GM10847 (cell line): ENCODE data around the gene CACNA2D4.

Experiments used
- POLR2A ChIP-seq: IDR thresholded peaks from 2 replicates; pipeline ENCODE4 v1.6.1; 2011; ENCODE audit not compliant: insufficient read length; ENCODE audit errors: extremely low read depth

The CACNA2D4 gene

DNA sequence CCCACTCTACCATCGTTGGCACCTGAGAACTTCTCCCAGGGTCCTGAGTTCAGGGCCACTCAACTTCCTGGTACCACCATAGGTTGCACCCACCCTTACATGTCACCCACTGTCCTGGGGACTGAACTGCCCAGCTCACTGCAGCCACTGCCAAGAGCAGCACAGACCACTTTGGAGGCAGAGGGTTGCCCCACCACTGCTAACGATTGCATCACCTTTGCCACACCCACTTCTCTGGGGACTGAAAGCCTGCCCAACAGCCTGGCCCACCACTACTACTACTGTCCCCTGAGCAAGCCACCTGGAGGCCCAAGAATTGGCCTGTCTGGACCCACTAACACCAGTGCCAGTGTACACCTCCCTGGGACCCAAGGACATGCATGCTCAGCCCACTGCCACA is 27.6 kb downstream of the CACNA2D4 start:
- TF ChIP-seq POLR2A = no peak

DNA sequence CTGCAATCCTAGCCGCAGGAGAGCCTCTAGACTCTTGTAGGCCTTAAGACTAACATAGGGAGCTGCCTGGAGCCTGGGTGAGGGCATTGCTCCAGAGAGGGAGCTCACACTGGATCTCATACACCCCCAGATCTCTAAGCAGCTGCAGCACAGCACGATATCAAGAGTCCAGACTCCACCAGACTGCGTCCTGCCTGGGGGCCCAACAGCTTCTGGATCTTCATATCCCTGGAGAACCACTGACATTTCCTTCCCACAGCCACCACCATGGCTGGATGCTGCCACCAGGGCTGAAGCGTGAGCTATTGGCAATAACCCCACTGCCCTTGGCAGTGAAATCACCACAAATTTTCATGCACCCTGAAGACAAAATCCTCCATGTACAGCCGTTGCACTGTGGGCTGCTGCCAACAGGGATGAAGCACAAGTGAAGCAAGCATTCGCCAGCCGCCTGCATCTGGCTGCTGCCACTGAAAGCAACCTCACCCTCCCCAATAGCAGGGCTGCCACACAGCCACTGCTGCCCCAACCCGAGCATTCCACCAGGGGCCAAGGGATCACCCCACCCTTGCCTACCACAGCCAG is 28.2 kb downstream of the CACNA2D4 start:
- no peak for TF ChIP-seq POLR2A

DNA sequence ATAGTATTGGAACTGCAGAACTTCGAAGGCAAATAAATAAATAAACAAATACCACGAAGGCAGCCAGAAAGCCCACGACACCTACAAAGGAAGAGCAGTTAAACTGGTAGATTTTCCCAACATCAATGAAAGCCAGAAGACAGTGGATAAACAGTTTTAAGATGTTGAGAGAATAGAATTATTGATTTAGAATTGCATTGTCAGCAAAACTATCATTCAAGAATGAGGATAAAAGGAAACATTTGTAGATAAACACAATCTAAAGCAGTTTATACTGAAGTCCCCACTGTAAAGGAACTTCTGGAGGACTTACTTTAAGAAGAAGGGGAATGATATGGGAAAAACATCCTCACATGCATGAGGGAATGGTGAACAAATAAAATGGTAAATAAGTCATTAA is 29.5 kb downstream of the CACNA2D4 start:
- no peak for TF ChIP-seq POLR2A

DNA sequence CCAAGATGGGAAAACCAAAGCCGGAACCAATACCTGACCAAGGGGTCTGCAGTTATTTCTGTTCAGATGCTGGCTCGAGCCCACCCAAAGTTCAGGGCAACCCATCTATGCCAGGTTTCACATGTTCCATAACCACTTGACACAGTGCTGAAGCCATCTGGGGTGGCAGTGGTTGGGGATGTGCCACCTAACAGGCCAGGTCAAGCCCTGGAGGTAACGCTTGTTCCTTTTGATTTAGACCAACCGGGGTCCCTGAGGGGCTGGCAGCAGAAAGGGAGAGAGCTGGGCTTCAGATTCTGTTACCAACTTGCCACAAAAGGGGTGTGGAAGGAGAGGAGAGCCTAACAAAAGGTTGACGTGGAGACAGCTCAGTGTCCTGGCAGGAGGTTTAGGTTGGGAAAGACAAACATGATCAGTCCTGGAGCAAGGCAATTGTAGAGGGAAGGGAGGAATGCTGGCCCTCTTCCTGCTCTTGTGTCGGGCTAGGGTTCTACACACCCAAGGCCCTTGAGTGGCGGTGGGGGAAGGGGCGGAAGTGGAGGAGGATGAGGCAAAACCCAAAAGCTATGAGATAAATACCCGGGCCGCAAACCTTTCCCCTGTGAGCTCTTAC is 31.9 kb downstream of the CACNA2D4 start:
- no peak for TF ChIP-seq POLR2A

DNA sequence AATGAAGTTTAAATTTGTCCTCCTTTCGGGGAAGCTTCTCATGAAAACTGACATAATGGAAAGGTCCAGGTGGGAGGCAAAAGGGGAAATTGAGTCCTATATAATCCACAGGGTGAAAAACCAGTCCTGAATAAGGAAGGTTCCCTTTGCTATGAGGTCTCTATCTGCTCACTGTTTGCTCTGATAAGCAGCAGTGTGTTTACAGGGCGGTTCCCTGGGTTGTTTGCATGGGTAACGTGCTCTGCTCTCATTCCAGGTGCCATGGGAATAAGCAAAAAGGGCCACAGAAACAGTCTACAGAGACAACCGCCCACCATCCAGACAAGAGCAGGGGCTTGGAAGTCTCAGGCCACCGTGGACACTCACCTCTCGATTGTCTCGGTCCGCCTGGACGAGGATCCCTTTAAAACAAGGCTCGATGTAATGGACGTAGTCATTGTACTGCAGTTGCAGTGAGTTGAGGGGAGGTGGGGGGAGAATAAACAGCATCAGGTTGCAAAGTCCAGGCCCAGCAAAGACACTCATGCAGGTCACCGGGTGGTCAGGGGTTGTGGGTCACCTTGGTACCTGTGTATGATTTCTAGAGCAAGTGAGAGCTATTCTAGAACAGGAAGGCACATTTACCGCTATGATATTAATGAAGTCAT is 32.7 kb downstream of the CACNA2D4 start:
- TF ChIP-seq POLR2A = no peak

DNA sequence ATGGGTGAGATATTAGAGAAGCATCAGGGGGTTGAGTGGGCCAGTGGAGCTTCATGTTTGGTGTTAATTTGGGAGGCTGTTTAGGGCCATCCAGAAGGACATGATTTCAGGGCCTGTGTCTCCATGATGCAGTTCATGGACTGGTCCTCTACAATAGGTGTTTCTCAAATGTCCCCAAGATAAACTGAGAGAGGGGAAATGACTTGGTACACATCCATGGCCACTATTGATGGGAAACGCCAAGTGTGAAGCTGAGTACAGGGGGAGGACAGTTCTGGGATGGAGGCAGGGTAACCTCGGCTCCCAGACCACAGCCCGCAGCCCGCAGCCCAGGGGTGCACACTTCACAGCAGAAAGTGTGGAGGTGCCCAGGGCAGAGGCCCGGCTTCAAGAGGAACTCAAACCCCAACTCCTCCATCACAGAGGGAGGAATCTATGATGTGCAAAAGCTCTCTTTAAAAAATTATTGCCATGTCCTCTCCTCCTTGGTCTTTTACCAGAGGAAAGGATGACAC is 33.3 kb downstream of the CACNA2D4 start:
- TF ChIP-seq POLR2A = no peak

DNA sequence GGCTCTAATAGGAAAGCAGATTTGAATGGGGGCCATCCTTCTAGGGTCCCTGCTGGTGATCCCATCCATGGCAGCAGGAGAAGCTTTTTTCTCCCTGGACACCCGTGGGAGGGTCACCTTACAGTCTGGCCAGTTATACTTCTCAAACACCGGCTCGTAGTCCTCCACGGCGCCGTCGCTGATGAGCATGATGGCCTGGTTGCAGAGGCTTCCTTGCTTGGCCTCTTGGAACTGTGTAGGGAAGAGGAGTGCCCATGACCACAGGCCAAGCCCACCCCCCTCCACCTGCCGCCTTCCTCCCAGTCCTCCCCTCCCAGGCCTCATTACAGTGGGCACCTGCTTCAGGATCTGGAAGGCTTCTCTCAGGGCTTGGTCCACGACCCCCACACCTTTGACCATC is 33.8 kb downstream of the CACNA2D4 start:
- TF ChIP-seq POLR2A = no peak

DNA sequence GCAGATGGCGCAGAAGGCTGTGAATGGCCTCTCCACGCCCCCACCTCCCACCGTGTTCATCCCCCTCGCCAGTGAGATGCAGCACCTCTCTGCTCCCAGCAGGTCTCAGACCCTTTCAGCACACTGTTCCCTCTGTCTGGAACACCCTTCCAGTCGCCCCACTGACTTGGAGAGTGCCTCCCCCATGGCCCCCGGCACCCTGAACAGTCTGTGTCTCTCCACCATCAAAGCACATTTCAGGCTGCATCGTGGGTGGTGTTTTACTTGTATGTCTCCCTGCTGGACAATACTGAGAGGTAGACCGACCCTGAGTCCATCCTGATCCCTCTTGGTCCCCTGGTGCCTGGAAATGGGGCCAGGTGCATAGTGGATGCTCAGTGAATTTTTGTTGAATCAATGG is 34.9 kb downstream of the CACNA2D4 start:
- no peak for TF ChIP-seq POLR2A

DNA sequence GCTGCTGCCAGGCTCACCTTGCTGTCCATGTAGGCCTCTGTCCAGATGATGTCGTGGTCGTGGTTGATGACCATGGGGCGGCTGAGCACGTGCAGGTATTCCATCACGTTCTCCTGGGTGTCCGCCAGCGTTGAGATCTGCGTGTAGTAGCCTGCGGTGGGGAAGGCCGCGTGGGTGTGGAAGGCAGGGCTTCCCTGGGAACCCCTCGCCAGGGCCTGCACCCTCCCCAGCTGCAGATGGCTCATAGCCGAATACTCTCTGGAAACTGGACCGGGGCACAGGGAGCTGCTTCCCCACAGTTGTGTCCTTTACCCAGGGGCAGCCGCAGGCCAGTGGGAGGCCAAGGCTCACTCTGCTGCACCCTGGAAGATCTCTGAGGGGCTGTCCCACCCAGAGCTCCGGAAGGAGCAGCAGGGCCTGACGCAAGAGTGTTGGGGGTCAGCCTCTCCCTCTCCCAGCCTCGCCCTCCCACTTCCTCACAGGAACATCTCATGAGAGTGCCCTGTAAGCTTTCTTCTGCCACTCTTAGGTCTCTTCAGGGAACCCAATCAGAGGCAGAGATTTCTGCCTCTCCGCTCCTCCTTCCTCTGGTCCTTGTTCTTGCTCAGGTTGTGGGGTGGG is 35.5 kb downstream of the CACNA2D4 start:
- no peak for TF ChIP-seq POLR2A

DNA sequence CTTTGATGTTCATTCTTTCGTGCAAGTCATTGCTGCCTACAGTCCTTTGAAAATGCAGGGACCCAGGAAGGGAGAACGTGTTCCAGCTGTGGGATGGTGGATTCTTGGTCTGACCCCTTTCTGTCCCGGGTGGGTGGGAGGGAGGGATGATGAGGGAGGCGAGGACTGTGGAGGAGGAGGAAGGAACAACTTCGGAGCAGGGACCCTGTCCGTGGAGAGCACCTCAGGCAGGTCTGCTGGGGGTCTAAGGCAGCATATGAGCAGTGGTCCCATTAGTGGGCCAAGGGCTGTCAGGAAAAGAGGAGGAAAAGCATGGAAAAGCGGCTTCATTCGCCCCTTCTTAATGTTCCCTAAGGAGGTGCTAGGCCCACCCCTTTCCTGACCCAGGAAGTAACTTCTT is 36.0 kb downstream of the CACNA2D4 start:
- TF ChIP-seq POLR2A = no peak

DNA sequence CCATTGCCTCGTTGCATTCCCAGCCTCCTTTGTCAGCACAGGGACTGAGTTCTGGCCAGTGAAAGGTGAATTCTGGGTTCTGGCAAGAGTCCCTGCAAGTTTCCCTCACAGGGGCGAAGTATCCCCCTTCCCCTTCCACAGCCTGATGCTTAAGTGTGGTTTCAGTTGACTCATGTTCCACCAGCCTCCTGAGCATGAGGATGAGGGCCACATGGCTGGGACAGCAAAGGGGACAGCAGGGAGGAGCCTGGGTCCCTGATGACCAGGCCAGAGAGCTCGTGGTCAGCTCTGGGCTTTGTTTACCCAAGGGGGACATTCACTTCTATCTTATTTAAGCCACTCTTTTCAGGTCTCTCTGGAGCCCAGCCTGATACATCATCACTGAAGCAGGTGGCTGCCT is 36.5 kb downstream of the CACNA2D4 start:
- TF ChIP-seq POLR2A = no peak

DNA sequence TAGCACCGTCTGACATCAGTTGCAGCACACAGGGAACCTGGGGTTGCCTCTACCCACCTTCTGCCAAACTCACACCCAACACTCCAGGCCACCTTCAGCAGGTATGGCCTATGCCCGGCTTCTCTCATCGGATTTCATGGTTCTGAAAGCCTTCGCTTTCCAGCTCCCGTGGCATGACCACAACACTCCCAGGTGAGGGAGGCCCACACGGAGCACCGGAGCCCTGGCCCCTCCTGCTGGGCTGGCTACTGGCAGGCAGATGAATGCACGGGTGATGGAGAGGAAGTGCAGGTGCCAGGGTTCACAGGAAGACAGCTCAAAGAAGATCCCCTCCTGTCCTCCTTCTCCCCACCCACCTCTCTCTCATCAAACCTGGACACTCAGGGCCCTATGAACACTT is 37.2 kb downstream of the CACNA2D4 start:
- TF ChIP-seq POLR2A = no peak

DNA sequence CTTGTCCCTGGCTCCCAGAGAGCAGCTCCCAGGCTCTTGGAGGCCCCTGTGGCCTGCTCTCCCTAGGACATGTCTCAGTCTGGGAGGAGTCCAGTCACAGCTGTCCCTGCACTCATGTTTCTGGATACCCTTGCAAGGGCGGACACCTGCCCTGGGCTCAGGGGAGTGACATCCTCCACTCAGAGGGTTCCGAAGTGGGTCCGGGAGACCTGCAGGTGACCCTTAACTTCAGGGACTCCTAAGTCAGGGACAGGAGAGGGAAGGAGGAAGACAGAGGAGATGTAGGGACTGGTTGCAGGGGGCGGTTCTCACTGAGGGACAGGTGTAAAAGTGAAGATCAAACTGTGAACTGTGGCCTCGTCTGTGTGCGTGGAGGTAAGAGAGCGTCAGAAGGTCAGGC is 37.6 kb downstream of the CACNA2D4 start:
- TF ChIP-seq POLR2A = no peak

DNA sequence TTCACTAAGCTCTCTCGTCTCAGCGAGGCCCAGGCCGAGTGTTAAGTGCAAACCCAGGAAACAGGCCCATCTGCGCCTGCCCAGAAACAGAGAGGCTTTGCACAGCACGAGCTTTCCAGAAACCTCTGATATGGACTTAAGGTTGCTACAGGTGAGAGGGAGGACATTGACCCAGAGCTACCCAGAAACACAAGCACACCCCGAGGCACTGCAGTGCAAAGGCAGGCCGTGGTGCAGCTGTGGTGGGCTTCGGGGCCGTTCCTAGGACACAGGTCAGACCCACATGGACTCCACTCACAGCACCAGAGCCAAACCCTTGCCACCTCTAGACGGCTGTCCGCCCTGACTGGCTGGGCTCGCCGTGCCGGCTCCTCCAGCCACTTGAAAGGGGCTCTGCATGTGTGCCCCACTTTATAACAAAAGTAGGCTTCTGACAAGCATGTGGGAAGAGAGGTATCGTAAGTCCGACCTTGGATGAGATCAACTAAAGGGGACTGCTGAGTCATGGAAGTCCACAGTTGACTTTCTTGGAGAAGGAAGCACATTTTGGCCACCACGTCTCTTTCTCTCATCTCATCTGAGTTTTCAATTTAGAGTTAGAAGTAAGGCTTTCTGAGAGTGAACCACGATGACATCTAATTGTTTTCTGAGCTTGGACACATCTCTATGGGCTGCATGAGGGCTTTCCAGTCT is 38.2 kb downstream of the CACNA2D4 start:
- no peak for TF ChIP-seq POLR2A

DNA sequence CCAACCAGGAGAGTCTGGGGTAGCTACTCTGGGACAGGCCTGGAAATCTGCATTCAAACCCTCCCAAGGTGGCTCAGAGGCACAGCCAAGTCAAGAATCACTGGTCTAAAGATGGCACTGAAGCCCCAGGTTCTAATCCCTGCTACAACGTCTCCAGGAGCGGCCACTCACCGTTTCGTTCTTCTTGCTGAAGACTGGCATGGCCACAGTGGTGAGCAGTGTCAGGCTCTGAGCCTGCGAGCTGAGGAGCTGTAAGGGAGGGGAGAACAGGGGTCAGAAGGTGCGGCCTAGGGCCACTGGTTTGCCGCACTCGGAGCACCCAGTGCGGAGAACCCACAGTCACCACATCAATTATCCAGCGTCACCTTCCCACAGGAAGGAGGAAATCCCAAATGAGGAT is 38.8 kb downstream of the CACNA2D4 start:
- no peak for TF ChIP-seq POLR2A

DNA sequence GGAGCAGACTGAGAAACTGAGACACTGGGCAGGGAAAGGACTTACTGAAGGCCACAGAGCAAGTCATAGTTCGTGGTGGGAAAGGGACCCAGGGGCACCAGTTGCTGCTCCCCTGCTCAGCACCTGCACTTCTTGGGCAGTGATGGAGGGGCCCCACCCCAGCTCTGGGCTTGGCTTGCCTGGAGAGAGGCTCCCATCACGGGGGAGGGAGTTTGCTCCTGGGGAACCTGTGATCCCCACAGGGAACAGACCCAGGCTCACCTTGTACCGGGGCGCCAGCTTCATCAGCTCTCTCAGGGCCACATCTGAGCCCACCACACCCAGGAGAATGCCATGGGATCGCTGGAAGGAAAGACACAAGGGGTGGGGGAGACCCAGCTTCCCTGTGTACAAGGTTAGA is 39.8 kb downstream of the CACNA2D4 start:
- TF ChIP-seq POLR2A = no peak
